HG02970 (cell line): ENCODE data around the gene KLF16.
A peak's percentile ranks its signal among the peaks of the same experiment; 100 is the strongest.

Experiments used
- ATAC-seq: cut with Tn5 transposase; IDR thresholded peaks from one replicate; pipeline ENCODE4 v1.9.1; 2021; ENCODE audit warnings: mild to moderate bottlenecking, moderate library complexity, moderate number of reproducible peaks; ENCODE audit not compliant: unreplicated experiment, low FRiP score

KLF16 gene

DNA sequence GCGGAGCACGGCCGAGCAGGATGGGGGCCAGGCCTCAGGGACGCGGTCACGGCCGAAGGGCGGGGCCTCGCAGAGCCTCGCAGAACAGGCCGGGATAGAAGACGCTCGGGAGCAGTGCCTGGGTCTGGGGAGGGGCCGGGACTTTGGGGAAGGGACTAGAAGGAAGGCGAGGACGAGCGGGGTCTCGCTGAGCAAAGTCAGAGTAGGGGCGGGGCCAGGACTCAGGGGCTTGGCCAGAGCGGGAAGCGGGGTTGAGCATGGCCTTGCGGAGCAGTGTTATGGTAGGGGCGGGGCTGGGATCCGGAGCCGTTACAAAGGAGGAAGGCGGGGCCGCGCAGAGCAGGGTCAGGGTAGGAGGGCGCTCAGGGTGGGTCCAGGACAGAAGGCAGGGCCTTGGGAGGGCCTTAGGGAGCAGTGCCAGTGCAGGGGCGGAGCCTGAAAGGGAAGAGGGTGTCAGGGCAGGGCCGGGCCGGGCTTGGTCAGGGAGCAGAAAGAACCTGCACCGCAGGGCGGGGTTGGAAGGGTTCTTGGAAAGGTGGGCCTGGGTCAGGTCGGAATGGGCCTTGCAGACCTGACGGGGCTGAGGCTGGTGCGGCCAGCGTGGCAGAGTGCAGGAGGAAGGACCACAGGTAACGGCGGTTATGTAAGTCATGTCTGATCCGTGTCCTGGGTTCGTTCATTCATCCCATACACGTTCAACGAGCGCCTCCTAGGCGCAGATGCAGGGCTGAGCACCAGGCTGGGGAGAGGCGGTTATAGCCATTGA, 50.8 kb downstream of the KLF16 start:
- peak; percentile 68 for ATAC-seq

DNA sequence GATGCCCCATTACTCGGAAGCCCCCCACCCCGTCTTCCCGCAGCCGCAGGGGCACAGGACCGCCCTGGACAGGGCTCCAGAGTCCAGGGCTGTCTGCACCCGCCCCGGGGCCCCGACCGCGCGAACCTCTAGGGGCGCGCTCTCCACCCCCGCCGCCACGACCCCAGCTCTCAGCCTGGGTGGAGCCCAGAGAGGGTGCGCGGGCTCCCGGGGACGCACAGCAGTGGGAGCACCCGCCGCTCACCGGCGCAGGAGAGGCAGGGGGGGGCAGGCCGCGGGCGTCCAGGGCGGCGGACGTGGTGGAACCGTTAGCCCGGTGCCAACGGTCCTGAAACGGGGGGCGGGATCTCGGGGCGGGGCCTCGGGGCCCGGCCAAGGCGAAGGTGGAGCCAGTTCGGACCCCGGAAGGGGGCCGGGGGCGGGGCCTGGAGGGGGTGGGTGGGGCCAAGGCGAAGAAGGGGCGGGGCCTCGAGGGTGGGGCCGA, 51.4 kb downstream of the KLF16 start, which contains the start of gene ATP8B3:
ATP8B3 (minus strand) TSS at position 335 of the 484 bp plus-strand sequence. CDS start 540 bp downstream, outside the sequence.
- peak; percentile 17 for ATAC-seq

GRCh38 chr19:1811472-1811894, 51.9 kb downstream of the KLF16 start:
- no peak for ATAC-seq

GRCh38 chr19:1810439-1811160, 52.8 kb downstream of the KLF16 start:
- no peak for ATAC-seq

DNA sequence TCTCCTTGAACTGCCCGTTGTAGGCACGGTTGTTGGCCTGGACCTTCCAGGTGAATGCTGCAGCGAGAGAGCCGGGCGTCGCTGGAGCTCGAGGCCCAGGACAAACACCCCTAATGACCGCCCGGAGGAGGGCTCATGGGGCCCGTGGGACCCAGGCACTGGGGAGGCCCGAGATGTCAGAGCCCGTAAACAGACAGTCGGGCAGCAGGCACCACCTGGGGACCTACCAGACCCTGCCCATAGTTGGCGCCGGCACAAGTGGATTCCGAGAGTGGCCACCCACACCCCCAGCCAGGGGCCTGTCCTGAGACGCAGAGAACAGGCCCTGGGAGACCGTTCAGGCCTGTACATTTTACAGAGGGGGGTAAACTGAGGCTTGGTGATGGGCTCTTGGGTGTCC, 53.7 kb downstream of the KLF16 start:
- no peak for ATAC-seq

GRCh38 chr19:1808395-1808731, 55.0 kb downstream of the KLF16 start:
- no peak for ATAC-seq

DNA sequence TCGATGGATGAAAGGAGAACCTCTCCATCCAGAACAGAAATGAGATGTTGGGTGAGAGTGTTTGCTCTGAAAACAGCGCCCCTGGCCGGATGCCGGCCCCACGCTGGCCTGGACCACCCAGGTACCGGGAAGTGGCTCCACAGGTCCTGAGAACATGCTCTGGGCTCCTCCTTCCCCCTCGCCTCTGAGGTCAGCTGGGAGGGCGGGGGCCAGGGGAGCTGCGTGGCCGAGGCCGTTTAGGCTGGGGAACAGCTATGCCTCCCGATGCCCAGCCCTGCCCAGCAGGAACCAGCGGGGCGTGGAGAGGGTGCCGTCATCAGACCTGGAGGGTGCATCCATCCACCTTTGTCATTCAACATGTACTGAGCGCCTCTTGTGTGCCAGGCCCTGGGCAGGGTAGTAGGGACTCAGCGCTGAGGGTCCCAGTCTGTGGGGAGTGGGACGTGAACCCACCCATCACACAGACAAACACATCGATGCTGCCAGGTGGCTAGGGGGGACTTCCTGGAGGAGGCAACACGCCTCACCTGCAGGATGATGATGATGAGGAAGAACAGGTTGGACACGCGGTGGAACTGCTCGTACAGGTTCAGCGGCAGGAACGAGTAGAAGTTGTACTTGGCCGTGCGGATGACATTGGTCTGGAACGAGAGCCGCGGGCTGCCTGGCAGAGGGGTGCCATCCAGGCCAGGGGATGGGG, 55.5 kb downstream of the KLF16 start:
- ATAC-seq: no peak

GRCh38 chr19:1807030-1807694, 56.2 kb downstream of the KLF16 start:
- ATAC-seq: no peak

DNA sequence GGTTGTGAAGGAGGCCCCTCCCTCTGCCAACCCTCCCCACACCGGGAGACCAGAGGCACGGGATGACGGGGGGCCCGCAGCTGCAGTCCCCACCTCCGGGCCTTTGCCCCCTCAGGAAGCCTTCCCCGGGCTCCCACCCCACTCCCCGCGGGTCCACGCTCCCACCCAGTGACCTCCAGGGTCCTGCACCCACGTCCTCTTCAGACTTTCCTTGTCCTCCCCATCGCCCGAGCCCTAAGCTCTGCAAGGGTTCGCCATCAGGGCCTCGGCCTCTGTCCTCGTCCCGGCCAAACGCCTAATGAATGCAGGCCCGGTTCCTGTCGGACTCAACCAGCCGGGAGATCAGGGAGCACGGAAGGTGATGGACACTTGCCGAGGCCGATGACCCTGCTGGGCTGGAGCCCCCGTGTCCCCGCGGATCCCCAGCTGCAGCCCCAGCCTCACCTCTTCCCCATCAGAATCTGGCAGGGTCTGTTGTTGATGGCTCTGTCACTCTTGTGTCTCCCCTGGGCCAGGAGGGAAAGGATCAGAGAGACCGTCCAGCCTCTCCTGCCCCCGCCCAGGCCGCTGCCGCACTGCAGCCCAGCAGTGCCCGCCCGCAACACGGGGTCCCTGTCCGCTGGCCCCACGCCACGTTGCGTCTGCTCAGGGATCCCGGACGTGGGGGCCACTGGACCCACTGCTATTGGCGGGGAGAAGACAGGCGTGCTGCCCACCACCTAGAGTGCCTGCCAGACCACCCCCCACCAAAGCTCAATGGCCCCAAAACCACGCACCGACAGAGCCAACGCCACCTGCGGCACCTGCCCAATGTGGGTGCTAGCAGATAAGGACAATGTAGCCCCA, 57.0 kb downstream of the KLF16 start:
- ATAC-seq: no peak

GRCh38 chr19:1805401-1806183, 57.8 kb downstream of the KLF16 start:
- no peak for ATAC-seq

- ATAC-seq: no peak
Observed at GRCh38 chr19:1804858-1805257, 58.5 kb downstream of the KLF16 start.
